Keratinocyte (primary cell): Measurements from ENCODE around the gene HOXA1. TPM values are rescaled to one million over a fixed set of nuclear protein-coding genes. Genes with fewer than 3 reads are reported as not detected.

ENCODE experiments used
- DNase-seq: peaks from one replicate; pipeline ENCODE4 v3.0.0-alpha.2; 2011; ENCODE audit warnings: low read depth, missing footprints, low spot score
- FAIRE-seq: peaks from 2 replicates; lab custom pipeline; 2011; peaks lifted over from hg19 to GRCh38; lab: Jason Lieb, UNC
- H2AFZ ChIP-seq: 2 replicates; pipeline ENCODE4 v1.6.0; 2012; ENCODE audit warnings: low read length, control low read depth, inconsistent platforms; ENCODE audit not compliant: control insufficient read depth
- H3K27ac ChIP-seq: 2 replicates; pipeline ENCODE4 v1.5.1; 2011; ENCODE audit warnings: low read length; ENCODE audit not compliant: control insufficient read depth, insufficient read depth
- H3K27me3 ChIP-seq: 3 replicates; pipeline ENCODE4 v1.6.0; 2011; ENCODE audit warnings: low read length; ENCODE audit not compliant: control insufficient read depth, insufficient read depth; ENCODE audit errors: extremely low read depth
- H3K36me3 ChIP-seq, 2 experiments: 2 replicates in 1 of 2; 3 replicates in 1 of 2; pipeline ENCODE4 v1.5.1; 2011; ENCODE audit warnings: low read length in 2 of 2, mild to moderate bottlenecking in 1 of 2; ENCODE audit not compliant: control insufficient read depth in 2 of 2, insufficient read depth in 2 of 2; ENCODE audit errors: extremely low read depth in 1 of 2
- H3K4me1 ChIP-seq: 3 replicates; pipeline ENCODE4 v1.5.1; 2011; ENCODE audit warnings: low read length; ENCODE audit not compliant: control insufficient read depth, insufficient read depth; ENCODE audit errors: extremely low read depth
- H3K4me2 ChIP-seq: 3 replicates; pipeline ENCODE4 v1.6.0; 2011; ENCODE audit warnings: low read depth, low read length; ENCODE audit not compliant: control insufficient read depth, insufficient read depth; ENCODE audit errors: extremely low read depth
- H3K4me3 ChIP-seq, 3 experiments: fragments of 200-600 bp in 1 of 3; sonication (generic) in 1 of 3; 2 replicates in 2 of 3; 3 replicates in 1 of 3; pipeline ENCODE4 v1.5.1; 2011 to 2016; ENCODE audit warnings: low read length in 3 of 3, mild to moderate bottlenecking in 3 of 3, control low read depth in 2 of 3, inconsistent platforms in 1 of 3, low read depth in 1 of 3, mixed read lengths in 1 of 3, mixed run types in 1 of 3, moderate library complexity in 1 of 3; ENCODE audit not compliant: control insufficient read depth in 2 of 3, insufficient read depth in 2 of 3; ENCODE audit errors: extremely low read depth in 1 of 3
- H3K79me2 ChIP-seq: 2 replicates; pipeline ENCODE4 v1.6.0; 2012; ENCODE audit warnings: low read length; ENCODE audit not compliant: control insufficient read depth, insufficient read depth
- H3K9ac ChIP-seq: 3 replicates; pipeline ENCODE4 v1.6.0; 2011; ENCODE audit warnings: low read length; ENCODE audit not compliant: control insufficient read depth, insufficient read depth; ENCODE audit errors: extremely low read depth
- H3K9me1 ChIP-seq: 3 replicates; pipeline ENCODE4 v1.6.0; 2011; ENCODE audit warnings: low read length; ENCODE audit not compliant: control insufficient read depth, insufficient read depth; ENCODE audit errors: extremely low read depth
- H3K9me3 ChIP-seq: 2 replicates; pipeline ENCODE4 v1.5.1; 2012; ENCODE audit warnings: low read depth, low read length; ENCODE audit not compliant: control insufficient read depth
- H4K20me1 ChIP-seq: 3 replicates; pipeline ENCODE4 v1.6.0; 2011; ENCODE audit warnings: low read length; ENCODE audit not compliant: control insufficient read depth, insufficient read depth; ENCODE audit errors: extremely low read depth
- CTCF ChIP-seq, 3 experiments: IDR thresholded peaks in 1 of 3; conservative IDR thresholded peaks in 1 of 3; optimal IDR thresholded peaks in 1 of 3; 2 replicates in 2 of 3; 3 replicates in 1 of 3; pipeline versions ENCODE3 to v1.5.1; 2011; ENCODE audit warnings: low read length in 3 of 3, mild to moderate bottlenecking in 3 of 3, moderate library complexity in 2 of 3, control low read depth in 1 of 3, inconsistent platforms in 1 of 3; ENCODE audit not compliant: insufficient read depth in 2 of 3; ENCODE audit errors: extremely low read depth in 1 of 3
- EZH2 ChIP-seq: IDR thresholded peaks from one replicate; pipeline ENCODE4 v1.6.1; 2012; ENCODE audit warnings: inconsistent platforms, mild to moderate bottlenecking, low read length, moderate library complexity
- dilution Hi-C: fragments of 300-500 bp; cut with MboI; formaldehyde crosslinking; loops from one replicate; pipeline ENCODE4 v1.7.0; 2020; ENCODE audit warnings: low sequenced_read_pairs; ENCODE audit not compliant: extremely low pct_ligation_motif_present
- polyA plus RNA-seq, 5 experiments: library from polyadenylated mRNA; depleted of rRNA in 3 of 5; stranded (reverse) in 3 of 5; stranded (forward) in 1 of 5; unstranded in 1 of 5; fragments of >200 nt; gene quantifications; 1 replicate in 1 of 5; 2 replicates in 3 of 5; 3 replicates in 1 of 5; pipeline versions ENCODE4 v1.2.1 to v1.2.3, GENCODE V29; 2011 to 2012; ENCODE audit warnings: missing spikeins in 2 of 5, low read depth in 1 of 5, low replicate concordance in 1 of 5

Gene HOXA1
- polyA plus RNA-seq, 1 donor (not counting 4 experiments of a cell fraction or from before 2014, with no cell fraction given), result 11.9 TPM

- FAIRE-seq, result no peak
- Histone ChIP-seq H3K9me3 (no peaks in the 10 kb centered on the region), H3K27me3 (no peaks in the 10 kb centered on the region), H3K4me2 (no peak overlapping the region), H3K36me3 (peaks cover 5 to 6% of the 10 kb centered on the region in 2 experiments), H3K27ac (no peak overlapping the region), H3K9ac (peak overlapping the region; percentile 29), H3K79me2 (peaks cover 6% of the 10 kb centered on the region), H3K4me3 (no peak overlapping the region), H3K4me1 (no peaks in the 10 kb centered on the region), H3K9me1 (no peaks in the 10 kb centered on the region), H4K20me1 (no peaks in the 10 kb centered on the region), H2AFZ (no peak overlapping the region)
- dilution Hi-C loops, result no loop called here
- no peak for TF ChIP-seq EZH2
- TF ChIP-seq CTCF (optimal IDR thresholded peaks at IDR 0.05 in 1 of 3, IDR thresholded peaks at IDR 0.05 in 1 of 3, conservative IDR thresholded peaks at IDR 0.05 in 1 of 3; ENCODE audit: extremely low read depth in 1 of 3, insufficient read depth in 2 of 3, low read length in 3 of 3), result no peak
- DNase-seq, result no peak
Observed at GRCh38 chr7:27121684-27122076, 25.9 kb upstream of the HOXA1 start.

- Histone ChIP-seq H3K9me1 (no peaks in the 10 kb centered on the region), H3K27me3 (no peaks in the 10 kb centered on the region), H3K4me1 (peaks cover 1% of the 10 kb centered on the region), H2AFZ (no peak overlapping the region), H3K9ac (no peak overlapping the region), H3K4me2 (no peak overlapping the region), H3K9me3 (no peaks in the 10 kb centered on the region), H3K79me2 (peaks cover 11% of the 10 kb centered on the region), H3K36me3 (peaks cover 5 to 6% of the 10 kb centered on the region in 2 experiments), H3K4me3 (no peak overlapping the region), H4K20me1 (no peaks in the 10 kb centered on the region), H3K27ac (no peak overlapping the region)
- no peak for FAIRE-seq
- DNase-seq, result no peak
- dilution Hi-C loops, result no loop called here
- no peak for TF ChIP-seq CTCF (optimal IDR thresholded peaks at IDR 0.05 in 1 of 3, IDR thresholded peaks at IDR 0.05 in 1 of 3, conservative IDR thresholded peaks at IDR 0.05 in 1 of 3; ENCODE audit: extremely low read depth in 1 of 3, insufficient read depth in 2 of 3, low read length in 3 of 3)
- no peak for TF ChIP-seq EZH2
Observed at GRCh38 chr7:27119412-27119911, 23.7 kb upstream of the HOXA1 start.
